HG03108 (cell line): Measurements from ENCODE around the gene CABP4.

Experiments
- ATAC-seq: cut with Tn5 transposase; IDR thresholded peaks from one replicate; pipeline ENCODE4 v1.9.1; 2021; ENCODE audit warnings: moderate library complexity; ENCODE audit not compliant: unreplicated experiment

The CABP4 gene

GRCh38 chr11:67507242-67507863 lies 52.2 kb downstream of the CABP4 start:
- ATAC-seq, result no peak

- ATAC-seq, result peak; percentile 65
These were observed 52.8 kb downstream of the CABP4 start, which contains the start of gene CDK2AP2 for GRCh38 chr11:67507864-67508485. TSS of gene CDK2AP2 (minus strand) at chr11:67508162. CDS start at chr11:67508082, 80 bp downstream.

- ATAC-seq, result peak; percentile 26
These were observed 53.5 kb downstream of the CABP4 start for GRCh38 chr11:67508486-67509121.

- no peak for ATAC-seq
These were observed 54.8 kb downstream of the CABP4 start for GRCh38 chr11:67510023-67510345.
